ENCODE results near the gene SLC16A11.
"Not testable (repeated sequence)": the region's sequence is repeated elsewhere in the genome, so short reads cannot be mapped to it uniquely, and the experiment has no call there.

The SLC16A11 gene

DNA sequence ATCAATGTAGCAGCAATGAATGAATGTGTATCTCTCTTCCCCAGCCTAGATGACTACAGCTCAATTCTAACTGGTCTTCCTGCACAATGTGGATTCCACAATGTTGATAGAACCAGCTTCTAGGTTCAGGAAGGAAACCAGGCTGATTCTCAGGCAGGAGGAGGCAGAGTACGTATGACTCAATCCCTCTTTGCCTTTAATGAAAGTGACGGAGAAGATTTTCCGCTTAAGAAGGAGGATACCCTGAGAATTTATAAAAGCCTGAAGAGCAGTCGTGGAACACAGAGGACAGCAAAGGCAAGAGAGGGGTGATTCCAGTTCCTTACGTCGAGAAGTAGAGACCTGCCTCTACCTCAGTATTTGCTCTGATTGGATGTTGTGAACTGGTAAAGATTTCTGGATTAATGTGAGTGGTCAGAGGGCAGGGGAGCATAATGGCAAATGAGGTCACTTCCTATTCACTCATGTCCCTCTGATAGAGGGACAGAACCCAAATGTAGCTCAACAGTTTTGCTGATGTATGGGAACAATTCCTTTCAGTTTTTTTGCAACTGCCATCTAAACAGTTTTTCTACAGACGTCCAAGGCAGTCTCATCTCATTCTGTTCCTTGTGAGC lies 15.0 kb upstream of the SLC16A11 start:
- no peak for DNase-seq (ENCODE audit: low read depth, low spot score)

GRCh38 chr17:7056386-7056785 lies 12.5 kb upstream of the SLC16A11 start:
- DNase-seq (ENCODE audit: low read depth, low spot score): no peak

DNA sequence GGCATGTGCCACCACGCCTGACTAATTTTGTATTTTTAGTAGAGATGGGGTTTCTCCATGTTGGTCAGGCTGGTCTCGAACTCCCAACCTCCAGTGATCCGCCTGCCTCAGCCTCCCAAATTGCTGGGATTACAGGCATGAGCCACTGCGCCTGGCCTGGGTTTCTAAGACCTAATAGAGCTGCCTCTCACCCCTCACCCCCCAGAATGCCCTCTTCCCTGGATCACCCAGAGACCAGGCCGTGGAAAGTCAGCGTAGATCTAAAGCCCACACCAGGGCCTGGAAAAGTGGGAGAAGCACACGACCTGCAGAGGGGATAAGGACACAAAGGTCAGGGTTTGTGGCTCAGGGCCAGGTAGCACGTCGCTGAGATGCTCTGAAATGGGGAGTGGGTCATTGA lies 6.7 kb upstream of the SLC16A11 start:
- not testable (repeated sequence) for DNase-seq (ENCODE audit: low read depth, low spot score)

- no peak for DNase-seq (ENCODE audit: low read depth, low spot score)
These were observed 5.1 kb upstream of the SLC16A11 start for GRCh38 chr17:7048968-7049367.

- DNase-seq (ENCODE audit: low read depth, low spot score): no peak
These were observed 3.7 kb upstream of the SLC16A11 start for GRCh38 chr17:7047566-7047965.

DNA sequence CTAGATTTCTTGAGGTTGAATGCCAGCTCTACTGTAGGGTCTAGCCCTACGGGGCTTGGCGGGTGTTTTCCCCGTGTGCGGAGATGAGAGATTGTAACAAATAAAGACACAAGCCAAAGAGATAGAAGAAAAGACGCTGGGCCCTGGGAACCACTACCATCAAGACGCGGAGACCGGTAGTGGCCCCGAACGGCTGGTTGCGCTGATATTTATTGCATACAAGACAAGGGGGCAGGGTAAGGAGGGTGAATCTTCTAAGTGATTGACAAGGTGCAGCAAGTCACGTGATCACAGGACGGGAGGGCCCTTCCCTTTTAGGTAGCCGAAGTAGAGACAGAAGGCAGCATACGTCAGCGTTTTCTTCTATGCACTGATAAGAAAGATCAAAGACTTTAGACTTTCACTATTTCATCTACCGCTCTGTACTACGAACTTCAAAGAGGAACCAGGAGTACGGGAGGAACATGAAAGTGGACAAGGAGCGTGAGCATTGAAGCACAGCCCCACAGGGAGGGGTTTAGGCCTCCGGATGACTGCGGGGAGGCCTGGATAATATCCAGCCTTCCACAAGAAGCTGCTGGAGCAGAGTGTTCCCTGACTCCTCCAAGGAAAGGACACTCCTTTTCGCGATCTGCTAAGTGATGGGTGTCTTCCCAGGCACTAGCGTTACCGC lies 3.0 kb upstream of the SLC16A11 start:
- DNase-seq (ENCODE audit: low read depth, low spot score): not testable (repeated sequence)

GRCh38 chr17:7046127-7046724 lies 2.3 kb upstream of the SLC16A11 start:
- DNase-seq (ENCODE audit: low read depth, low spot score): no peak

GRCh38 chr17:7045492-7046126 lies 1.7 kb upstream of the SLC16A11 start:
- peak; percentile 50 for DNase-seq (ENCODE audit: low read depth, low spot score)

- no peak for DNase-seq (ENCODE audit: low read depth, low spot score)
These were observed 753 bp downstream of the SLC16A11 start for GRCh38 chr17:7043182-7043496.

DNA sequence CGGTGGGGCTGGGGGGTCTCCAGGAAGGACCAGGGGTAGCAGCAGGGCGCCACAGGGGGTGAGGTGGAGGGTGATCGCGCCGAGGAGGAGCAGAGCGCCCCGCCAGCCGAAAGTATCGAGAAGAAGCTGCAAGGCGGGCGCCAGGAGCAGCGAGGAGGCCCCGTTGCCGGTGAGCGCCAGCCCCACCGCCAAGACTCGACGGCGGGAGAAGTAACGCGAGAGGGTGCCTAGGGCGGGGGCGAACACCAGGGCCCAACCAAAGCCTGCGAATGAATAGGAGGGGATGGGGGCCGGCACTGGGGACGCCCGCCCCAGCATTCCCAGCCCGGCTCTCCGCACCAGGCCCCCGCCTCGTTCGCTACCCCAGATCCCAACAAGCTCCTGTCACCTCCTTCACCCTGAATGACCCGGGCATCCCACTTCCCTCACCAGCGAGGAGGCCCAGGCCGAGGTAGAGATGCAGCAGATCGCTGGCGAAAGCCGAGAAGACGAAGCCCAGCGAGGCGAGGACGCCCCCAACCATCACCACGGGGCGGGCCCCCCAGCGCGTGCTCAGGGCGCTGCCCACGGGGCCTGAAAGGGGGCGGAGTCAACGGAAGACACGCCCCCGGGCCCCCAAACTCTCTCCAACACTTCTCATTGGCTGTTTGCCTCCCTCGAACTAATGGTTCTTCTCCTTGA lies 1.3 kb downstream of the SLC16A11 start:
- no peak for DNase-seq (ENCODE audit: low read depth, low spot score)

DNA sequence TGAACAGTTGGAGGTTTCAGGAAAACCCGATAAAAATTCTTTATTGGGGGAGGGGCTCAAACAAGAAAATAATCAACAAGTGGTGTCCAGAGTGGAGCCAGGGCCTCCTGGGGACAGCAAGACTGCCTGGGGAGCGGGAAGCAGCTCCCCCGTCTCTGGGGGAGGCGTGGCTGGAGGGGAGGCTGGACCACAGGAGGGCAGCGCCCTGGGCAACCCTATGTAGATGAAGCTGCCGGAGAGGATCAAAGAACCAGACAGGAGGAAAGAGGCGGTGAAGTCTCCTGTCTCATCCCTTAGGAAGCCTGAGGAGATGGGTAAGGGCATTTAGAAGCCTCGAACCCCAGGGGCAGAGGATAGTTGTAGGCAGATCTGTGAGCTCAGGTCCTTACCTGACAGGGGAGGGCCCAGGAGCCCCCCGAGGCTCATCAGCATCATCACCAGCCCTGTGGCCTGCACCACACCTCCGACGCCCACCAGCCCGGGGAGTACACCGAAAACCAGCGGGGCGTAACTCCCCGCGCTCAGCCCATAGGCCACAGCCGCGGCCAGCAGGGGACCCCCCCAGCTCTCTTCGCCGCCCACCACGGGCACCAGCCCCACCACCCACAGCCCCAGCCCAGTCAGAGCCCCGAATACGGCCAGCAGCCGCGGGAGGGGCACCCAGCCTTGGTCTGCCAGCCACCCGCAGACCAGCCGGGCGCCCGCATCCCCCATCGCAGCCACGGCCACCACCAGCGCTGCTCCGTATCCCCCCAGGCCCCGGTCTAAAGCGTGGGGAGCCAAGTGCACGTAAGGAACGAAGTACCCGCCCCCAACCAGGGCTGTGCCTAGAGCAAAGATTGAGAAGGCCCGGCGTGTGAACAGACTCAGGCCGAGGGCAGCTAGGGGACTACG lies 2.0 kb downstream of the SLC16A11 start:
- no peak for DNase-seq (ENCODE audit: low read depth, low spot score)

DNA sequence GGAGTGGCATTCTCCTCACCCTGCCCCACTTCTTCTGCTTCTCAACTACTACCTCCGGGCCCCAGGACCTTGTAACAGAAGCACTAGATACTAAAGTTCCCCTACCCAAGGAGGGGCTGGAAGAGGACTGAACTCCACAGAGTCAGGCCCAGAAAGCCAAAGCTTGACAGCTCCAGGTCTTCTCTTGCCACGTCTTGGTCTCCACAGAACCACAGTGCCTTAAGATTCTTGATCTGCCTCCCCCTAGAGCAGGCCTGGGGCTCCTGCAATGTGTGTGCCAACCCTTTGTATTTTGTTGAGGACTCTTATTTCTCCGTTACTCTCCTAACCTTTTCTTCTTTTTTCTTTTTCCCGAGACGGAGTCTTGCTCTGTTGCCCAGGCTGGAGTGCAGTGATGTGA lies 4.1 kb downstream of the SLC16A11 start:
- no peak for DNase-seq (ENCODE audit: low read depth, low spot score)

GRCh38 chr17:7038025-7038862 lies 5.6 kb downstream of the SLC16A11 start:
- DNase-seq (ENCODE audit: low read depth, low spot score): no peak

DNA sequence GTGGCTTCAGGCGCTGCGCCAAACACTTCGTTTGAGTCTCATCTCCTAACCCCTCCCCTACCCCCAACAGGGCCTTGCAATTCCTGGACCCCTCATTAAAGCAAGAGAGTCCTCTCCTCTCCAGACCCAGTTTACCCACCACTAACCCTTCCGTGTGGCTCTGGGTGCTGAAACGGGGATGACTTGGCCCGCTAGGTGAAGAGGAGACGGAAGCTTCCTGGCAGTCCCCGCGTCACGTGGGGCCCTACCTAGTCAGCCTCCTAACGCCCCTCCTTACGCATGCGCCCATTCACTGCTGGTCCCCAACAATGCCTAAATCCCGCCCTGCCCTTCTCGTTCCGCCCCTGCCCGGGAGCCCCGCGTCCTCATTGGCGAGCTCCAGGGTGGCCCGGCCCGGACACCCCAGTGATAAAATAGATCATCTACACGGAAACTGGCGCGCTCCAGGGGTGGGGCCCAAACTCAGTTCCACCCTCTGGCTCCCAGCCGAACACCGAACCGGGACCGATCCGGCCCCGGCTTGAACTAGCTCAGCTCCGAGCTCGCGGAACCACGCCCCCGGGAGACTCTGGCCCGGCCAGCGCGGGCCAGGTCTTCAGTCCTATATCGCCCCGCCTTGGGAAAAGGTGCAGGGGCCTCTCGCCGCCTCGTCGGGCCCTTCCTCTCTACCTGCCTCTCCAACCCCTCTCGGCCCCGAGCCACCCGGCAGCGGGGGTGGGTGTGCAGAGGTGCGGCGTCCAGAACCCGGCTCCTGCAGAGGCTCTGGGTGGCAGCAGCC lies 8.1 kb downstream of the SLC16A11 start, which contains the start of gene SLC16A13:
SLC16A13 (plus strand) TSS at position 425 of the 778 bp plus-strand sequence. CDS start 368 bp downstream, outside the sequence.
- DNase-seq (ENCODE audit: low read depth, low spot score): peak; percentile 80

GRCh38 chr17:7034955-7035590 lies 8.8 kb downstream of the SLC16A11 start:
- DNase-seq (ENCODE audit: low read depth, low spot score): no peak

DNA sequence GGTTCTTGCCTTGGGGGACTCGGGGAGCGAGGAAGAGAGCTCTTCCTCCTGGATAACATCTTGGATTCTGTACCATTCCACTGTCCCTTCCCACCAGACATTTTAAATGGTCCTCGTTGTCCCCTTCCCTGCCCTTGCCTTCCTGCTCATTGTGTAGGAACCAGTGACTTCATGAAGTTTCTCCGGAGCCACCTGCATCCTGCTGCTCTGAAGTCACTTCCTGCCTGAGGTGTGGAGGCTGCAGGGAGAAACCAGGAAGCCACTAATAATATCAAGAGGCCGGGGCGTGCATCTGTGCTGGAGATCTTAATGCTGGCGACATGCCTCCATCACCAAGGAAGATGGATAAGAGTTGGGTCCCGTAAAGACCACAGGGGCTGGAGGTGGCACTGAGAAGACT lies 14.2 kb downstream of the SLC16A11 start:
- DNase-seq (ENCODE audit: low read depth, low spot score): no peak

GRCh38 chr17:7029096-7029495 lies 14.8 kb downstream of the SLC16A11 start:
- no peak for DNase-seq (ENCODE audit: low read depth, low spot score)

DNA sequence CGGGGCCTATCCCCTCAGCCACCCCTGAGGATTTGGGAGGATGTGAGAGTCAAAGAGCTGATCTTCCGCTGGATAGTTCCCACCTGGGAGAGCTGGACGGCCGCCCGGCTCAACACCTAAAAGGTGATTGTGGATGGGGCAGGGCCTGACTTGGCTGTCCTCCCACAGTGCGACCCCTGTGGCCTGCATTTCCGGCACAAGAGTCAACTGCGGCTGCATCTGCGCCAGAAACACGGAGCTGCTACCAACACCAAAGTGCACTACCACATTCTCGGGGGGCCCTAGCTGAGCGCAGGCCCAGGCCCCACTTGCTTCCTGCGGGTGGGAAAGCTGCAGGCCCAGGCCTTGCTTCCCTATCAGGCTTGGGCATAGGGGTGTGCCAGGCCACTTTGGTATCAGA lies 16.6 kb downstream of the SLC16A11 start:
- no peak for DNase-seq (ENCODE audit: low read depth, low spot score)

Measured in brain pericyte (primary cell).